ENCODE results near the gene GOLGA2.

GOLGA2 gene

GRCh38 chr9:128247226-128247803 lies 28.5 kb downstream of the GOLGA2 start:
- H3K36me3 ChIP-seq (ENCODE audit: insufficient read depth, low read length): no peaks in the 10 kb centered on the region
- no peaks in the 10 kb centered on the region for H4K20me1 ChIP-seq (ENCODE audit: insufficient read depth, low read length, poor library complexity, severe bottlenecking)
- no peak overlapping the region for H3K4me2 ChIP-seq (ENCODE audit: low read depth, low read length, poor library complexity, severe bottlenecking)
- no peaks in the 10 kb centered on the region for H3K79me2 ChIP-seq (ENCODE audit: insufficient read depth, low read length)
- no peak overlapping the region for H3K9ac ChIP-seq (ENCODE audit: low read depth, low read length, poor library complexity, severe bottlenecking)
- no peak overlapping the region for H2AFZ ChIP-seq (ENCODE audit: low read length)
- no peaks in the 10 kb centered on the region for H3K9me3 ChIP-seq (ENCODE audit: insufficient read depth, low read depth, low read length)
- H3K4me3 ChIP-seq (ENCODE audit: low read length, poor library complexity, severe bottlenecking): no peak overlapping the region
- H3K4me1 ChIP-seq (ENCODE audit: insufficient read depth, low read length, poor library complexity, severe bottlenecking): peaks cover 46% of the 10 kb centered on the region
- H3K27me3 ChIP-seq (ENCODE audit: insufficient read depth, low read length, poor library complexity, severe bottlenecking): no peaks in the 10 kb centered on the region
- no peaks in the 10 kb centered on the region for H3K9me2 ChIP-seq (replicated peaks; ENCODE audit: low read depth, low read length)
- H3F3A ChIP-seq (ENCODE audit: low read depth): no peaks in the 10 kb centered on the region
- no peak for TF ChIP-seq CTCF (conservative IDR thresholded peaks at IDR 0.05; ENCODE audit: low read length)
- no peak for TF ChIP-seq EZH2phosphoT487 (IDR thresholded peaks at IDR 0.05; ENCODE audit: borderline replicate concordance)

- Histone ChIP-seq H4K20me1 (ENCODE audit: insufficient read depth, low read length, poor library complexity, severe bottlenecking) (no peaks in the 10 kb centered on the region), H3K9me2 (replicated peaks; ENCODE audit: low read depth, low read length) (no peaks in the 10 kb centered on the region), H3K79me2 (ENCODE audit: insufficient read depth, low read length) (no peaks in the 10 kb centered on the region), H3K9ac (ENCODE audit: low read depth, low read length, poor library complexity, severe bottlenecking) (peak overlapping the region; percentile 60), H3K36me3 (ENCODE audit: insufficient read depth, low read length) (no peaks in the 10 kb centered on the region), H3K4me2 (ENCODE audit: low read depth, low read length, poor library complexity, severe bottlenecking) (peak overlapping the region; percentile 55), H3K4me3 (ENCODE audit: low read length, poor library complexity, severe bottlenecking) (peak overlapping the region; percentile 39), H2AFZ (ENCODE audit: low read length) (peak overlapping the region; percentile 20; the same call in 1 of the 2 replicates), H3K4me1 (ENCODE audit: insufficient read depth, low read length, poor library complexity, severe bottlenecking) (peaks cover 46% of the 10 kb centered on the region), H3K9me3 (ENCODE audit: insufficient read depth, low read depth, low read length) (no peaks in the 10 kb centered on the region), H3K27me3 (ENCODE audit: insufficient read depth, low read length, poor library complexity, severe bottlenecking) (no peaks in the 10 kb centered on the region), H3F3A (ENCODE audit: low read depth) (no peaks in the 10 kb centered on the region)
- TF ChIP-seq CTCF (conservative IDR thresholded peaks at IDR 0.05; ENCODE audit: low read length) (no peak), EZH2phosphoT487 (IDR thresholded peaks at IDR 0.05; ENCODE audit: borderline replicate concordance) (no peak)
Observed at GRCh38 chr9:128246471-128246870, 29.3 kb downstream of the GOLGA2 start.

GRCh38 chr9:128245421-128246151 lies 30.2 kb downstream of the GOLGA2 start:
- peak overlapping the region; percentile 60 for H3K9ac ChIP-seq (ENCODE audit: low read depth, low read length, poor library complexity, severe bottlenecking)
- peaks cover 46% of the 10 kb centered on the region for H3K4me1 ChIP-seq (ENCODE audit: insufficient read depth, low read length, poor library complexity, severe bottlenecking)
- H3K27me3 ChIP-seq (ENCODE audit: insufficient read depth, low read length, poor library complexity, severe bottlenecking): no peaks in the 10 kb centered on the region
- TF ChIP-seq CTCF (conservative IDR thresholded peaks at IDR 0.05; ENCODE audit: low read length) (no peak), EZH2phosphoT487 (IDR thresholded peaks at IDR 0.05; ENCODE audit: borderline replicate concordance) (no peak)
- H3K79me2 ChIP-seq (ENCODE audit: insufficient read depth, low read length): no peaks in the 10 kb centered on the region
- no peaks in the 10 kb centered on the region for H3K36me3 ChIP-seq (ENCODE audit: insufficient read depth, low read length)
- peak overlapping the region; percentile 20; the same call in 1 of the 2 replicates for H2AFZ ChIP-seq (ENCODE audit: low read length)
- H3K4me3 ChIP-seq (ENCODE audit: low read length, poor library complexity, severe bottlenecking): peak overlapping the region; percentile 39
- H3K9me2 ChIP-seq (replicated peaks; ENCODE audit: low read depth, low read length): no peaks in the 10 kb centered on the region
- no peaks in the 10 kb centered on the region for H4K20me1 ChIP-seq (ENCODE audit: insufficient read depth, low read length, poor library complexity, severe bottlenecking)
- peak overlapping the region; percentile 55 for H3K4me2 ChIP-seq (ENCODE audit: low read depth, low read length, poor library complexity, severe bottlenecking)
- no peaks in the 10 kb centered on the region for H3K9me3 ChIP-seq (ENCODE audit: insufficient read depth, low read depth, low read length)
- no peaks in the 10 kb centered on the region for H3F3A ChIP-seq (ENCODE audit: low read depth)
